Measurements from ENCODE around the gene HDAC6. TPM values are rescaled to one million over a fixed set of nuclear protein-coding genes. Genes with fewer than 3 reads are reported as not detected.

HDAC6 gene
- total and polyA plus RNA-seq, 12 donors = 28.4 to 102 (median 32.3) TPM

GRCh38 chrX:48776818-48777439 is 24.9 kb upstream of the HDAC6 start:
- no peak for TF ChIP-seq CTCF (IDR thresholded peaks at IDR 0.05)
- Histone ChIP-seq H3K4me1 (no peaks in the 10 kb centered on the region), H3K9me3 (no peaks in the 10 kb centered on the region), H3K27ac (no peak overlapping the region), H3K27me3 (peaks cover 0 to 31% (median 0%) of the 10 kb centered on the region in 7 donors), H3K4me3 (no peak overlapping the region), H3K36me3 (no peaks in the 10 kb centered on the region)
- DNase-seq (no peak), ATAC-seq (no peak)
- WGBS, 2 donors = 73 to 80% methylated on average over 12 to 13 of the region's 13 CpGs
- intact Hi-C loops (cut with DNase I) = loop anchor here in 1 of 10 donors (10.0 kb wide), 1 partner anchor 58 kb away; the partner anchor contains the start of gene PCSK1N

GRCh38 chrX:48779399-48779798 is 22.5 kb upstream of the HDAC6 start:
- no peak for DNase-seq
- no peaks in the 10 kb centered on the region for H3K9me3 ChIP-seq
- ATAC-seq = no peak
- WGBS, 2 donors = 78% methylated on average over 7 of the region's 7 CpGs
- no peak overlapping the region for H3K4me3 ChIP-seq
- H3K27ac ChIP-seq = no peak overlapping the region
- intact Hi-C loops (cut with DNase I) = loop anchor here in 1 of 10 donors (10.0 kb wide), 1 partner anchor 55 kb away; the partner anchor contains the start of gene PCSK1N
- H3K4me1 ChIP-seq = no peaks in the 10 kb centered on the region
- peaks cover 0 to 26% (median 0%) of the 10 kb centered on the region in 7 donors for H3K27me3 ChIP-seq
- no peak for TF ChIP-seq CTCF (IDR thresholded peaks at IDR 0.05)
- no peaks in the 10 kb centered on the region for H3K36me3 ChIP-seq

- peaks cover 0 to 28% (median 0%) of the 10 kb centered on the region in 7 donors for H3K27me3 ChIP-seq
- TF ChIP-seq CTCF (IDR thresholded peaks at IDR 0.05) = no peak
- H3K4me1 ChIP-seq = no peaks in the 10 kb centered on the region
- ATAC-seq = no peak
- no peaks in the 10 kb centered on the region for H3K36me3 ChIP-seq
- H3K9me3 ChIP-seq = no peaks in the 10 kb centered on the region
- no peak overlapping the region for H3K27ac ChIP-seq
- H3K4me3 ChIP-seq = no peak overlapping the region
- intact Hi-C loops (cut with DNase I) = no loop called here
- WGBS, 2 donors = 94 to 96% methylated on average over 6 of the region's 6 CpGs
- no peak for DNase-seq
These were observed 20.2 kb upstream of the HDAC6 start for GRCh38 chrX:48781705-48782104.

DNA sequence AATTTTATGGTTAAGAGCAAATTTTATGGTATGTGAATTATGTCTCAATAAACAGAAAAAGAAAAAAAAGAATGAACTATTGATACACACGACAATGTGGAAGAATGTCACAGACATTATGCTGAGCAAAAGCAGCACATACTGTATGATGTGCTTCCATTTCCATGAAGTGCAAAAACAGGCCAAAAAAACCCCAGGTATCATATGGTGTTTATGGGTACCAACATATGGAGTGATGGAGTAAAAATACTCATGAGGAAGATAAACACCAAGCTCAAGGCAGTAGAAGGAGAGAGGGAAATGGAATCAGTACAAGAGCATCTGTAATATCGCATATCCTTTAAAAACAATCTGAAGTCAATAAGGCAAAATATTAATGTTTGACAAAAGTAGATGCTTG is 19.7 kb upstream of the HDAC6 start:
- Histone ChIP-seq H3K27ac (no peak overlapping the region), H3K27me3 (peaks cover 0 to 31% (median 0%) of the 10 kb centered on the region in 7 donors), H3K4me3 (no peak overlapping the region), H3K9me3 (no peaks in the 10 kb centered on the region), H3K4me1 (no peaks in the 10 kb centered on the region), H3K36me3 (no peaks in the 10 kb centered on the region)
- ATAC-seq (no peak), DNase-seq (no peak)
- WGBS, 2 donors = 82 to 92% methylated on average over 2 of the region's 2 CpGs
- intact Hi-C loops (cut with DNase I) = no loop called here
- TF ChIP-seq CTCF (IDR thresholded peaks at IDR 0.05) = no peak
